Colonic mucosa (tissue), 4 donors: ENCODE results near the gene AP4E1. TPM values are rescaled to one million over a fixed set of nuclear protein-coding genes. Genes with fewer than 3 reads are reported as not detected.
A peak's percentile ranks its signal among the peaks of the same experiment; 100 is the strongest.

Source experiments
- DNase-seq: peaks from one replicate; pipeline ENCODE4 v3.0.0-alpha.2; 2020
- H3K27ac ChIP-seq: fragments of 200-600 bp; one replicate; pipeline ENCODE4 v1.8.0; 2021
- H3K27me3 ChIP-seq: fragments of 200-600 bp; one replicate; pipeline ENCODE4 v1.8.0; 2021
- H3K36me3 ChIP-seq: fragments of 200-600 bp; one replicate; pipeline ENCODE4 v1.8.0; 2021
- H3K4me1 ChIP-seq: fragments of 200-600 bp; one replicate; pipeline ENCODE4 v1.8.0; 2021; ENCODE audit warnings: mild to moderate bottlenecking
- H3K4me3 ChIP-seq: fragments of 200-600 bp; one replicate; pipeline ENCODE4 v1.8.0; 2021
- H3K9ac ChIP-seq, 2 donors: one replicate each; pipeline ENCODE4 v1.7.0; 2013; ENCODE audit warnings: control low read depth in 2 of 2, low read depth in 2 of 2, low read length in 2 of 2
- H3K9me3 ChIP-seq: fragments of 200-600 bp; one replicate; pipeline ENCODE4 v1.8.0; 2021
- intact Hi-C: fragments of 100-400 bp; cut with DNase I; formaldehyde crosslinking; loops from one replicate; pipeline ENCODE4 v1.14.1; 2022
- total RNA-seq, 2 donors: library from RNA; stranded (reverse); fragmentation: NEBNext Ultra II Directional in 1 of 2; extraction: Animal tissue kit (Norgen Biotek cat#: 25700) in 1 of 2; gene quantifications; one replicate each; pipeline ENCODE4 v1.2.1, GENCODE V29; 2021
- TF ChIP-seq, protein P1 (sequence below): fragments of 200-600 bp; IDR thresholded peaks from one replicate; pipeline ENCODE4 v1.8.0; 2022; ENCODE audit warnings: antibody characterized with exemption, mild to moderate bottlenecking
- donor health status: healthy.
- donor health status: DM: no; HTN: no; CAD: no.
- donor health status: DM: no; HTN: no; CAD: no.

Gene AP4E1
- total RNA-seq, 2 donors from 2014 or later = 9.7 to 11.7 TPM

GRCh38 chr15:50883903-50884302 lies 24.6 kb upstream of the AP4E1 start:
- Histone ChIP-seq H3K27ac (no peak overlapping the region), H3K4me3 (no peak overlapping the region), H3K4me1 (no peaks in the 10 kb centered on the region), H3K9me3 (no peaks in the 10 kb centered on the region), H3K9ac (no peak overlapping the region), H3K27me3 (no peaks in the 10 kb centered on the region), H3K36me3 (no peaks in the 10 kb centered on the region)
- no peak for DNase-seq
- TF ChIP-seq, protein P1, sequence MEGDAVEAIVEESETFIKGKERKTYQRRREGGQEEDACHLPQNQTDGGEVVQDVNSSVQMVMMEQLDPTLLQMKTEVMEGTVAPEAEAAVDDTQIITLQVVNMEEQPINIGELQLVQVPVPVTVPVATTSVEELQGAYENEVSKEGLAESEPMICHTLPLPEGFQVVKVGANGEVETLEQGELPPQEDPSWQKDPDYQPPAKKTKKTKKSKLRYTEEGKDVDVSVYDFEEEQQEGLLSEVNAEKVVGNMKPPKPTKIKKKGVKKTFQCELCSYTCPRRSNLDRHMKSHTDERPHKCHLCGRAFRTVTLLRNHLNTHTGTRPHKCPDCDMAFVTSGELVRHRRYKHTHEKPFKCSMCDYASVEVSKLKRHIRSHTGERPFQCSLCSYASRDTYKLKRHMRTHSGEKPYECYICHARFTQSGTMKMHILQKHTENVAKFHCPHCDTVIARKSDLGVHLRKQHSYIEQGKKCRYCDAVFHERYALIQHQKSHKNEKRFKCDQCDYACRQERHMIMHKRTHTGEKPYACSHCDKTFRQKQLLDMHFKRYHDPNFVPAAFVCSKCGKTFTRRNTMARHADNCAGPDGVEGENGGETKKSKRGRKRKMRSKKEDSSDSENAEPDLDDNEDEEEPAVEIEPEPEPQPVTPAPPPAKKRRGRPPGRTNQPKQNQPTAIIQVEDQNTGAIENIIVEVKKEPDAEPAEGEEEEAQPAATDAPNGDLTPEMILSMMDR = no peak
- intact Hi-C loops = loop anchor here (5.0 kb wide), 1 partner anchor 207 kb away; no protein-coding TSS in a partner anchor

DNA sequence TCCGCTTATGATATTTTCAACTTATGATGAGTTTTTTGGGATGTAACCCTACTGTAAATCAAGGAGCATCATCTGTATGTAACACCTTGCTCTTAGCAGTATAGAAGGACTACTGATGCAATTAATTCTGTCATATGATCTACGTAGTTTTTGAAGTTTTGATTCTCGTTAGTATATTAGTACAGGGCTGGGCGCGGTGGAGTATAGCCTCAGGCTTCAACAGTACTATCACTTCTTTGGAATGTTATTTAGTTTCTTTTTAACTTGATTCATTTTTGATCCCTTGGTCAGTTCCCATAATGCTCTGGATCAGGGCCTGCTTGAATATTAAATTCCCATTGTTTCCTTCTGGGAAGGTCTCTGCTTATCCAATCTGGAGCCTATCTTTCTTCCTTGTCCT lies 23.9 kb upstream of the AP4E1 start:
- Histone ChIP-seq H3K9ac (no peak overlapping the region), H3K4me3 (no peak overlapping the region), H3K36me3 (no peaks in the 10 kb centered on the region), H3K27ac (peak overlapping the region; percentile 1), H3K9me3 (no peaks in the 10 kb centered on the region), H3K27me3 (no peaks in the 10 kb centered on the region), H3K4me1 (no peaks in the 10 kb centered on the region)
- no peak for DNase-seq
- intact Hi-C loops = loop anchor here (5.0 kb wide), 1 partner anchor 207 kb away; no protein-coding TSS in a partner anchor
- TF ChIP-seq, protein P1 = no peak

DNA sequence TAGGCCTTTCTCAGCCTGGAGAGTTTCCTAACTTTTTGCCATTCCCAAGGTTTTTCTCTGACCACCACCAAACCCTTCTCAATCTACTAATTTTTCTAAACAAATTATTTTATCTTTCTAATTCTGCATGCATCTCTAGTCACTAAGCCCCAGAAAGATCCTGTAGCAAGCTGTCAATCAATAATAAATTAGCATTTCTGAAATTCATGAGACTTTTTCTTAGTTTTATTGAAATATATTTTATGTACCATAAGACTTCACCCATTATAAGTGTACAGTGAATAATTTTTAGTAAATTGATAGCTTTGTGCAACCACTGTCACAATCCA lies 22.4 kb upstream of the AP4E1 start:
- TF ChIP-seq, protein P1 = peak; percentile 9
- no peak overlapping the region for H3K27ac ChIP-seq
- no peaks in the 10 kb centered on the region for H3K4me1 ChIP-seq
- H3K9ac ChIP-seq = no peak overlapping the region
- no peak overlapping the region for H3K4me3 ChIP-seq
- no peaks in the 10 kb centered on the region for H3K9me3 ChIP-seq
- no peaks in the 10 kb centered on the region for H3K36me3 ChIP-seq
- no peaks in the 10 kb centered on the region for H3K27me3 ChIP-seq
- intact Hi-C loops = no loop called here
- DNase-seq = no peak

DNA sequence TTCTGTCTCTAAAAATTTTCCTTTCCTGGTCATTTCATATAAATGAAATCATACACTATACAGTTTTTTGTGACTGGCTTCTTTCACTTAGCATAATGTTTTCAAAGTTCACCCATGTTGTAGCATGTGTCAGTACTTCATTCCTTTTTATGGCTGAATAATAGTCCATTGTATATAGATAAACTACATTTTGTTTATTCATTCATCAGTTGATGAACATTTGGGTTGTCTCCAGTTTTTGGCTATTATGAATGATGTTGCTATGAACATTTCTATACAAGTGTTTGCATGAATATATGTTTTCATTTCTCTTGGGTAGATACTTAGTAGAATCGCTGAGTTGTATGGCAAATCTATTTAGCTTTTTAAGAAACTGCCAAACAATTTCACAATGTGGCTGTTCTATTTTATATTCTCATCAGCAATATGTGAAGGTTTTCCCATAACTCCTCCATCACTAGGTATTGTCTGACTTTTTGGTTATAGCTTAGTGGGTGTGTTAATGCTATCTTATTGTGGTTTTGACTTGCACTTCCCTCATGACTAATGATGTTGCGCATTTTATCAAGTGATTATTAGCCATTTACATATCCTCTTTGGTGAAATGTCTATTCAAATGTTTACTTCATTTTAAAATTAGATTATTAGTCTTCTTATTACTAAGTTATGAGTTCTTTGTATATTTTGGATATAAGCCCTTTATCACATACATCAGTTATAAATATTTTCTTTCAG lies 21.7 kb upstream of the AP4E1 start:
- H3K27me3 ChIP-seq = no peaks in the 10 kb centered on the region
- H3K27ac ChIP-seq = no peak overlapping the region
- H3K9ac ChIP-seq = no peak overlapping the region
- H3K4me3 ChIP-seq = no peak overlapping the region
- intact Hi-C loops = no loop called here
- H3K9me3 ChIP-seq = no peaks in the 10 kb centered on the region
- H3K36me3 ChIP-seq = no peaks in the 10 kb centered on the region
- TF ChIP-seq, protein P1 = no peak
- H3K4me1 ChIP-seq = no peaks in the 10 kb centered on the region
- DNase-seq = no peak

GRCh38 chr15:50888054-50888453 lies 20.4 kb upstream of the AP4E1 start:
- no peaks in the 10 kb centered on the region for H3K27me3 ChIP-seq
- H3K36me3 ChIP-seq = no peaks in the 10 kb centered on the region
- intact Hi-C loops = no loop called here
- DNase-seq = no peak
- TF ChIP-seq, protein P1 = no peak
- H3K4me3 ChIP-seq = no peak overlapping the region
- H3K9me3 ChIP-seq = no peaks in the 10 kb centered on the region
- no peak overlapping the region for H3K9ac ChIP-seq
- H3K4me1 ChIP-seq = no peaks in the 10 kb centered on the region
- H3K27ac ChIP-seq = no peak overlapping the region
